ENCODE results near the gene MTA1.

The MTA1 gene

DNA sequence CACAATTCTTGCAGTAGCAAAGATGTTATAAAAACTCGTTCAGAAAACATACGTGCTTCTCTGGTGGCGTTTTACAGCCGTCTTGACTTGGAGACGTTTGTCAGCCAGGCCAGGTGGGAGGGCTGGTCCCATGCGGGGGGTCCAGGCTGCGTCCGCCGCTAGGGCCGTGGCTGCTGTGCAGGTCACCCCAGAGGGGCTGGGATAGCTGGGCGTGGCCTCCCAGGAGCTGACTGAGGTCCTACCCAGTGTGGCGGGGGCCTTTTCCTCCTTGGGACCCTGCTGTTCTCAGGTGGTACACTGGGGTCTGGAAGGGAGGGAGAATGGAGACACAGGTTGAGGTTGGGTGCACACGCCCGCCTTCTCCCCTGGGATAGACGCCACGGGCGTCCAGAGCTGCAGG, 25.2 kb downstream of the MTA1 start:
- Histone ChIP-seq H3K27me3 (ENCODE audit: insufficient read depth, poor library complexity, severe bottlenecking) (no peaks in the 10 kb centered on the region), H3K4me3 (replicated peaks; ENCODE audit: insufficient read depth, low read length) (no peak overlapping the region), H3K27ac (replicated peaks) (no peak overlapping the region)
- TF ChIP-seq GABPA (IDR thresholded peaks at IDR 0.05; ENCODE audit: low read depth) (no peak), SPI1 (IDR thresholded peaks at IDR 0.05; ENCODE audit: borderline replicate concordance, low read depth) (no peak), CTCF (IDR thresholded peaks at IDR 0.05; ENCODE audit: insufficient read depth, low read length) (no peak), POLR2AphosphoS5 (IDR thresholded peaks at IDR 0.05; ENCODE audit: low read depth) (no peak)
- TF ChIP-seq, protein P1, sequence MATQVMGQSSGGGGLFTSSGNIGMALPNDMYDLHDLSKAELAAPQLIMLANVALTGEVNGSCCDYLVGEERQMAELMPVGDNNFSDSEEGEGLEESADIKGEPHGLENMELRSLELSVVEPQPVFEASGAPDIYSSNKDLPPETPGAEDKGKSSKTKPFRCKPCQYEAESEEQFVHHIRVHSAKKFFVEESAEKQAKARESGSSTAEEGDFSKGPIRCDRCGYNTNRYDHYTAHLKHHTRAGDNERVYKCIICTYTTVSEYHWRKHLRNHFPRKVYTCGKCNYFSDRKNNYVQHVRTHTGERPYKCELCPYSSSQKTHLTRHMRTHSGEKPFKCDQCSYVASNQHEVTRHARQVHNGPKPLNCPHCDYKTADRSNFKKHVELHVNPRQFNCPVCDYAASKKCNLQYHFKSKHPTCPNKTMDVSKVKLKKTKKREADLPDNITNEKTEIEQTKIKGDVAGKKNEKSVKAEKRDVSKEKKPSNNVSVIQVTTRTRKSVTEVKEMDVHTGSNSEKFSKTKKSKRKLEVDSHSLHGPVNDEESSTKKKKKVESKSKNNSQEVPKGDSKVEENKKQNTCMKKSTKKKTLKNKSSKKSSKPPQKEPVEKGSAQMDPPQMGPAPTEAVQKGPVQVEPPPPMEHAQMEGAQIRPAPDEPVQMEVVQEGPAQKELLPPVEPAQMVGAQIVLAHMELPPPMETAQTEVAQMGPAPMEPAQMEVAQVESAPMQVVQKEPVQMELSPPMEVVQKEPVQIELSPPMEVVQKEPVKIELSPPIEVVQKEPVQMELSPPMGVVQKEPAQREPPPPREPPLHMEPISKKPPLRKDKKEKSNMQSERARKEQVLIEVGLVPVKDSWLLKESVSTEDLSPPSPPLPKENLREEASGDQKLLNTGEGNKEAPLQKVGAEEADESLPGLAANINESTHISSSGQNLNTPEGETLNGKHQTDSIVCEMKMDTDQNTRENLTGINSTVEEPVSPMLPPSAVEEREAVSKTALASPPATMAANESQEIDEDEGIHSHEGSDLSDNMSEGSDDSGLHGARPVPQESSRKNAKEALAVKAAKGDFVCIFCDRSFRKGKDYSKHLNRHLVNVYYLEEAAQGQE (IDR thresholded peaks at IDR 0.05; ENCODE audit: insufficient replicate concordance, low read depth), result no peak
- DNase-seq (ENCODE audit: low read depth in 1 of 2, low spot score in 1 of 2), result no peak

DNA sequence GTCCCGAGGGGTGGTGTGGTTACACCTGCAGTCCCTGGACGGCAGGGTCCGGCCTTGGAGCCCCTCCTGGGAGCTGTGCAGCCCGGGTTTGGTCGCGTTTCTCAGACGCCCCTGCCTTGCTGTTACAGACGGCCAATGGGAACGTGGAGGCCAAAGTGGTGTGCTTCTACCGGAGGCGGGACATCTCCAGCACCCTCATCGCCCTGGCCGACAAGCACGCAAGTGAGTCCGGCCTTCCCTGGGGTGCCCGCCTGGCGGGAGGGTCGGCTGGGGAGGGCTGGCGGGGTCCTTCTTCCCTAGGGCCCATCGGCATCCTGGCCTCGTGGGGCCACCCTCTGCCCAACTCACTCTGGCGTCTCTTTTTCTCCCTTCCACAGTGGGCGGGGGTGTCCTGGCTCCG, 25.7 kb downstream of the MTA1 start:
- DNase-seq (ENCODE audit: low read depth in 1 of 2, low spot score in 1 of 2), result no peak
- H3K4me3 ChIP-seq (replicated peaks; ENCODE audit: insufficient read depth, low read length), result no peak overlapping the region
- TF ChIP-seq SPI1 (IDR thresholded peaks at IDR 0.05; ENCODE audit: borderline replicate concordance, low read depth) (no peak), POLR2AphosphoS5 (IDR thresholded peaks at IDR 0.05; ENCODE audit: low read depth) (no peak), GABPA (IDR thresholded peaks at IDR 0.05; ENCODE audit: low read depth) (no peak), CTCF (IDR thresholded peaks at IDR 0.05; ENCODE audit: insufficient read depth, low read length) (no peak)
- TF ChIP-seq, protein P1 (IDR thresholded peaks at IDR 0.05; ENCODE audit: insufficient replicate concordance, low read depth), result no peak
- no peaks in the 10 kb centered on the region for H3K27me3 ChIP-seq (ENCODE audit: insufficient read depth, poor library complexity, severe bottlenecking)
- no peak overlapping the region for H3K27ac ChIP-seq (replicated peaks)

GRCh38 chr14:105445901-105446845, 26.5 kb downstream of the MTA1 start:
- TF ChIP-seq GABPA (IDR thresholded peaks at IDR 0.05; ENCODE audit: low read depth), result no peak
- TF ChIP-seq POLR2AphosphoS5 (IDR thresholded peaks at IDR 0.05; ENCODE audit: low read depth), result no peak
- TF ChIP-seq CTCF (IDR thresholded peaks at IDR 0.05; ENCODE audit: insufficient read depth, low read length), result no peak
- TF ChIP-seq SPI1 (IDR thresholded peaks at IDR 0.05; ENCODE audit: borderline replicate concordance, low read depth), result no peak
- TF ChIP-seq, protein P1 (IDR thresholded peaks at IDR 0.05; ENCODE audit: insufficient replicate concordance, low read depth), result no peak
- Histone ChIP-seq H3K4me3 (replicated peaks; ENCODE audit: insufficient read depth, low read length) (no peak overlapping the region), H3K27me3 (ENCODE audit: insufficient read depth, poor library complexity, severe bottlenecking) (no peaks in the 10 kb centered on the region), H3K27ac (replicated peaks) (no peak overlapping the region)
- no peak for DNase-seq (ENCODE audit: low read depth in 1 of 2, low spot score in 1 of 2)

Measured in HL-60 (cell line).